Measurements from ENCODE around the gene TTLL8.

TTLL8 gene

GRCh38 chr22:50060441-50061140, 2.5 kb upstream of the TTLL8 start:
- Histone ChIP-seq H3K4me1 (ENCODE audit: insufficient read depth, low read length, poor library complexity, severe bottlenecking) (no peaks in the 10 kb centered on the region), H3K79me2 (ENCODE audit: insufficient read depth, low read length) (no peaks in the 10 kb centered on the region), H3K4me2 (ENCODE audit: low read depth, low read length, poor library complexity, severe bottlenecking) (no peak overlapping the region), H3K9ac (ENCODE audit: low read depth, low read length, poor library complexity, severe bottlenecking) (no peak overlapping the region), H3F3A (ENCODE audit: low read depth) (no peaks in the 10 kb centered on the region), H2AFZ (ENCODE audit: low read length) (no peak overlapping the region), H3K9me2 (replicated peaks; ENCODE audit: low read depth, low read length) (no peaks in the 10 kb centered on the region), H3K4me3 (ENCODE audit: low read length, poor library complexity, severe bottlenecking) (no peak overlapping the region), H3K27me3 (ENCODE audit: insufficient read depth, low read length, poor library complexity, severe bottlenecking) (no peaks in the 10 kb centered on the region), H3K9me3 (ENCODE audit: insufficient read depth, low read depth, low read length) (no peaks in the 10 kb centered on the region), H4K20me1 (ENCODE audit: insufficient read depth, low read length, poor library complexity, severe bottlenecking) (no peaks in the 10 kb centered on the region), H3K36me3 (ENCODE audit: insufficient read depth, low read length) (no peaks in the 10 kb centered on the region)
- TF ChIP-seq CTCF (conservative IDR thresholded peaks at IDR 0.05; ENCODE audit: low read length): no peak
- TF ChIP-seq EZH2phosphoT487 (IDR thresholded peaks at IDR 0.05; ENCODE audit: borderline replicate concordance): no peak

GRCh38 chr22:50059881-50060262, 1.8 kb upstream of the TTLL8 start:
- Histone ChIP-seq H3K4me2 (ENCODE audit: low read depth, low read length, poor library complexity, severe bottlenecking) (no peak overlapping the region), H2AFZ (ENCODE audit: low read length) (no peak overlapping the region), H3K79me2 (ENCODE audit: insufficient read depth, low read length) (no peaks in the 10 kb centered on the region), H3K9ac (ENCODE audit: low read depth, low read length, poor library complexity, severe bottlenecking) (no peak overlapping the region), H3F3A (ENCODE audit: low read depth) (no peaks in the 10 kb centered on the region), H3K27me3 (ENCODE audit: insufficient read depth, low read length, poor library complexity, severe bottlenecking) (no peaks in the 10 kb centered on the region), H4K20me1 (ENCODE audit: insufficient read depth, low read length, poor library complexity, severe bottlenecking) (no peaks in the 10 kb centered on the region), H3K9me3 (ENCODE audit: insufficient read depth, low read depth, low read length) (no peaks in the 10 kb centered on the region), H3K9me2 (replicated peaks; ENCODE audit: low read depth, low read length) (no peaks in the 10 kb centered on the region), H3K4me1 (ENCODE audit: insufficient read depth, low read length, poor library complexity, severe bottlenecking) (no peaks in the 10 kb centered on the region), H3K36me3 (ENCODE audit: insufficient read depth, low read length) (no peaks in the 10 kb centered on the region), H3K4me3 (ENCODE audit: low read length, poor library complexity, severe bottlenecking) (no peak overlapping the region)
- TF ChIP-seq CTCF (conservative IDR thresholded peaks at IDR 0.05; ENCODE audit: low read length) (no peak), EZH2phosphoT487 (IDR thresholded peaks at IDR 0.05; ENCODE audit: borderline replicate concordance) (no peak)

DNA sequence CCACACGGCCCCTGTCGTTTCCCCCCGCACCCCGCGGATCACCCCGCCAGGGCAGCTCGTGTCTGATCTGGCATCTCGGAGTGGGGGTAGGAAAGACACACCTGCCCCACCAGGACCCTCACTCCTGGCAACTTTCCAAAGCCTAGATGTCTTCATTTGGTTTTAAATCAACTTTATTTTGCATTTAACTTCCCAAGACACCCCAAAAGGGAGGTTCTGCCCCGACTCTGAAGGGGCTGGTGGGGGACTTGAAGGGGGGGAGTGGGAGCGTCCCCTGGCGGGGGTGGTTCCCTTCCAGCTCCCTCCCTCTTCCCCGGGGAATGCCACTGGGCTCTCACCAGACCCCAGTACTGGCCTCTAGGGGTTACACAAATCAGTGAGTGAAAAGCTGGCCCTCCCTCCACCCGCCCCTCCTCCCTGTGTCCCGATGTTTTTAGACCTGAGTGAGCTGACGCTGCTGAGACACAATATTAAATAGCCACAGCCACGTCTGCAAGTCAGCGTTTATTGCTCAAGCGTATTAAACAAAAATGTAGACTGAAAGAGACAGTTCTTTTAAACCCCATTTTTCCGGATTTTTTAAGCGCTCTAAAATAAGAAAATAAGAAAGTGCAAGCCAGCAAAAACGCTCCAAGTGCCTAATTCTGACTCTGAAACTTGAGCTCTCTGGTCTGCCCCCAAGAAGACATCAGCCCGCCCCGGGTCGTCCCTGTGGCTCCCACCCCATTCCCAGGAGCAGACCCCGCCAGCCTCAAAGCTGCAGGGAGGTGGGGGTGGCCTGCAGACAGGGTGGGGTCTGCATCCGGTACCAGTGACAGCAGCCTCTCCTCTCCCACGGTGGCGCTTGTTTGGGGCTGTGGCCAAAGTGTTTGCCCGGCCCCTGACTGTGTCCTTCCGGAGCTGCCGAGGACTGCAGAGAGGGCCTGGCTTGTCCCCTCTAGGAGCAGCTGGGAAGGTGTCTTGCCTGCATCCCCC, 1.1 kb upstream of the TTLL8 start:
- H3K79me2 ChIP-seq (ENCODE audit: insufficient read depth, low read length): no peaks in the 10 kb centered on the region

More for the DNA sequence above, 1.1 kb upstream of the TTLL8 start:
- Histone ChIP-seq H3K27me3 (ENCODE audit: insufficient read depth, low read length, poor library complexity, severe bottlenecking) (no peaks in the 10 kb centered on the region), H3K4me1 (ENCODE audit: insufficient read depth, low read length, poor library complexity, severe bottlenecking) (no peaks in the 10 kb centered on the region), H3K9me2 (replicated peaks; ENCODE audit: low read depth, low read length) (no peaks in the 10 kb centered on the region), H3K9me3 (ENCODE audit: insufficient read depth, low read depth, low read length) (no peaks in the 10 kb centered on the region), H3F3A (ENCODE audit: low read depth) (no peaks in the 10 kb centered on the region), H2AFZ (ENCODE audit: low read length) (no peak overlapping the region), H3K4me3 (ENCODE audit: low read length, poor library complexity, severe bottlenecking) (no peak overlapping the region), H4K20me1 (ENCODE audit: insufficient read depth, low read length, poor library complexity, severe bottlenecking) (no peaks in the 10 kb centered on the region), H3K9ac (ENCODE audit: low read depth, low read length, poor library complexity, severe bottlenecking) (no peak overlapping the region), H3K4me2 (ENCODE audit: low read depth, low read length, poor library complexity, severe bottlenecking) (no peak overlapping the region), H3K36me3 (ENCODE audit: insufficient read depth, low read length) (no peaks in the 10 kb centered on the region)
- TF ChIP-seq EZH2phosphoT487 (IDR thresholded peaks at IDR 0.05; ENCODE audit: borderline replicate concordance) (no peak), CTCF (conservative IDR thresholded peaks at IDR 0.05; ENCODE audit: low read length) (no peak)

Measured in Loucy (cell line).